WTC11 (cell line): Measurements from ENCODE around the gene RRAGD. TPM values are rescaled to one million over a fixed set of nuclear protein-coding genes. Genes with fewer than 3 reads are reported as not detected.
A peak's percentile ranks its signal among the peaks of the same experiment; 100 is the strongest.

Source experiments
- ATAC-seq: fragments of 200-7000 bp; cut with Tn5 transposase; 2 replicates; pipeline ENCODE4 v1.10.0; 2021; ENCODE audit warnings: mild to moderate bottlenecking, moderate library complexity
- CTCF ChIA-PET: fragments of 300-600 bp; sonication (Branson Sonifier 250); formaldehyde crosslinking; loops from one replicate; lab custom pipeline; 2021; ENCODE audit warnings: antibody characterized with exemption; lab: Charles Lee
- POLR2A ChIA-PET: fragments of 350-600 bp; sonication (Branson Sonifier 250); formaldehyde crosslinking; loops from one replicate; lab custom pipeline; 2021; ENCODE audit warnings: antibody characterized with exemption; lab: Charles Lee
- DNase-seq: peaks from one replicate; pipeline ENCODE4 v3.0.0; 2021; ENCODE audit warnings: low spot score
- H3K27ac Mint-ChIP-seq: 2 replicates; pipeline ENCODE4 v1.8.0; 2021; ENCODE audit warnings: mixed read lengths
- H3K27me3 Mint-ChIP-seq: 2 replicates; pipeline ENCODE4 v1.8.0; 2021; ENCODE audit warnings: low read depth, mild to moderate bottlenecking, moderate library complexity, mixed read lengths
- H3K36me3 Mint-ChIP-seq: 2 replicates; pipeline ENCODE4 v1.8.0; 2021; ENCODE audit warnings: mixed read lengths
- H3K4me1 Mint-ChIP-seq: 2 replicates; pipeline ENCODE4 v1.8.0; 2022; ENCODE audit warnings: mixed read lengths
- H3K4me3 Mint-ChIP-seq: 2 replicates; pipeline ENCODE4 v1.8.0; 2021; ENCODE audit warnings: mild to moderate bottlenecking, moderate library complexity, mixed read lengths
- H3K9me3 Mint-ChIP-seq: 2 replicates; pipeline ENCODE4 v1.8.0; 2021; ENCODE audit warnings: mixed read lengths
- CREM ChIP-seq: sonication (generic); formaldehyde crosslinking; IDR thresholded peaks from 2 replicates; pipeline ENCODE4 v1.8.1; 2022; ENCODE audit warnings: mild to moderate bottlenecking, missing genetic modification reagents, moderate library complexity
- EMX1 ChIP-seq: fragments of 250-450 bp; sonication (Bioruptor Pico); IDR thresholded peaks from 2 replicates; pipeline ENCODE4 v1.8.0; 2021; ENCODE audit warnings: mild to moderate bottlenecking
- ETV6 ChIP-seq: sonication (generic); formaldehyde crosslinking; IDR thresholded peaks from 2 replicates; pipeline ENCODE4 v1.8.1; 2022; ENCODE audit warnings: mild to moderate bottlenecking, missing genetic modification reagents
- IRF2 ChIP-seq: sonication (generic); formaldehyde crosslinking; IDR thresholded peaks from 2 replicates; pipeline ENCODE4 v1.8.0; 2022; ENCODE audit warnings: low read depth, missing genetic modification reagents, borderline replicate concordance
- JAZF1 ChIP-seq: fragments of 250-450 bp; sonication (Bioruptor Pico); IDR thresholded peaks from 2 replicates; pipeline ENCODE4 v1.9.0; 2021; ENCODE audit warnings: moderate library complexity, mild to moderate bottlenecking, inconsistent platforms
- NR2C2 ChIP-seq: sonication (generic); formaldehyde crosslinking; IDR thresholded peaks from 2 replicates; pipeline ENCODE4 v1.8.0; 2022; ENCODE audit warnings: mild to moderate bottlenecking, missing genetic modification reagents
- RELA ChIP-seq: sonication (generic); formaldehyde crosslinking; IDR thresholded peaks from 2 replicates; pipeline ENCODE4 v1.8.1; 2022; ENCODE audit warnings: missing genetic modification reagents, mild to moderate bottlenecking, borderline replicate concordance
- SMAD3 ChIP-seq: sonication (generic); formaldehyde crosslinking; IDR thresholded peaks from 2 replicates; pipeline ENCODE4 v1.8.0; 2022; ENCODE audit warnings: missing genetic modification reagents, mild to moderate bottlenecking, borderline replicate concordance
- SMAD4 ChIP-seq: sonication (generic); formaldehyde crosslinking; IDR thresholded peaks from 2 replicates; pipeline ENCODE4 v1.8.0; 2022; ENCODE audit warnings: mild to moderate bottlenecking, missing genetic modification reagents
- TCF7 ChIP-seq: sonication (generic); formaldehyde crosslinking; IDR thresholded peaks from 2 replicates; pipeline ENCODE4 v1.8.0; 2022; ENCODE audit warnings: mild to moderate bottlenecking, low read depth, missing genetic modification reagents, moderate library complexity
- TP53 ChIP-seq: sonication (generic); formaldehyde crosslinking; IDR thresholded peaks from 2 replicates; pipeline ENCODE4 v1.8.1; 2023; ENCODE audit warnings: mild to moderate bottlenecking, missing genetic modification reagents
- ZNF423 ChIP-seq: fragments of 250-450 bp; sonication (Bioruptor Pico); IDR thresholded peaks from 2 replicates; pipeline ENCODE4 v2.1.2; 2022; ENCODE audit warnings: mild to moderate bottlenecking, moderate library complexity
- ZNF671 ChIP-seq: fragments of 250-450 bp; sonication (Bioruptor Pico); IDR thresholded peaks from 2 replicates; pipeline ENCODE4 v1.8.0; 2021; ENCODE audit warnings: mild to moderate bottlenecking
- total RNA-seq: library from RNA; stranded (reverse); gene quantifications from 3 replicates; pipeline ENCODE4 v1.2.3, GENCODE V29; 2021
- TF ChIP-seq, protein P1 (sequence below): sonication (generic); formaldehyde crosslinking; IDR thresholded peaks from 2 replicates; pipeline ENCODE4 v1.8.0; 2022; ENCODE audit warnings: missing genetic modification reagents
- TF ChIP-seq, protein P2 (sequence below): sonication (generic); formaldehyde crosslinking; IDR thresholded peaks from 2 replicates; pipeline ENCODE4 v1.8.1; 2023; ENCODE audit warnings: mild to moderate bottlenecking, moderate library complexity, missing genetic modification reagents
- TF ChIP-seq, protein P3 (sequence below): fragments of 250-450 bp; sonication (Bioruptor Pico); IDR thresholded peaks from 2 replicates; pipeline ENCODE4 v1.9.0; 2021; ENCODE audit warnings: mild to moderate bottlenecking
- TF ChIP-seq, protein P4 (sequence below): sonication (generic); formaldehyde crosslinking; conservative IDR thresholded peaks from 2 replicates; pipeline ENCODE4 v1.8.1; 2022; ENCODE audit warnings: mild to moderate bottlenecking, missing genetic modification reagents
- TF ChIP-seq, protein P5 (sequence below): fragments of 200-600 bp; IDR thresholded peaks from 2 replicates; pipeline ENCODE4 v1.8.0; 2022; ENCODE audit warnings: antibody characterized with exemption
- TF ChIP-seq, protein P6 (sequence below): fragments of 250-450 bp; sonication (Bioruptor Pico); IDR thresholded peaks from 2 replicates; pipeline ENCODE4 v1.9.0; 2021; ENCODE audit warnings: mild to moderate bottlenecking, borderline replicate concordance

The RRAGD gene
- total RNA-seq, 1 experiment from 2014 or later, result 25.4 TPM

DNA sequence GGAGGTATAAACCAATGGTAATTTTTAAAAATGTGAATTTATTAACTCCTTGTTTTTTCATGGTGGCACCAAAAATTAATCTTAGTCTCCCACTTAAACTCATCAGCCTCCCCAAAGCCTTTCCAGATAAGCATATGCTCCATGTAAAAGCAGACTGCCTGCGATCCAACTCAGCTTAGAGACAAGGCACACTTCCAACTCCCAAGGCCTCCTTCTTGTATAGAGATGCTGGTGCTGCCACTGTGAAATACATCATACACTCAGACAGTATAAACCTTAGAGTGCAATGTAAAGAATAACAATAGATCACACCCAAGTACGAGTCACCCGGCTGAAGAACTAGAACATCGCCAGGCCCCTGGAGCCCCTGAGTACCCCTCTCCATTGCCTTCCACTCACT is 22.9 kb upstream of the RRAGD start (continued):
- TF ChIP-seq CREM, result no peak
- TF ChIP-seq, protein P1, sequence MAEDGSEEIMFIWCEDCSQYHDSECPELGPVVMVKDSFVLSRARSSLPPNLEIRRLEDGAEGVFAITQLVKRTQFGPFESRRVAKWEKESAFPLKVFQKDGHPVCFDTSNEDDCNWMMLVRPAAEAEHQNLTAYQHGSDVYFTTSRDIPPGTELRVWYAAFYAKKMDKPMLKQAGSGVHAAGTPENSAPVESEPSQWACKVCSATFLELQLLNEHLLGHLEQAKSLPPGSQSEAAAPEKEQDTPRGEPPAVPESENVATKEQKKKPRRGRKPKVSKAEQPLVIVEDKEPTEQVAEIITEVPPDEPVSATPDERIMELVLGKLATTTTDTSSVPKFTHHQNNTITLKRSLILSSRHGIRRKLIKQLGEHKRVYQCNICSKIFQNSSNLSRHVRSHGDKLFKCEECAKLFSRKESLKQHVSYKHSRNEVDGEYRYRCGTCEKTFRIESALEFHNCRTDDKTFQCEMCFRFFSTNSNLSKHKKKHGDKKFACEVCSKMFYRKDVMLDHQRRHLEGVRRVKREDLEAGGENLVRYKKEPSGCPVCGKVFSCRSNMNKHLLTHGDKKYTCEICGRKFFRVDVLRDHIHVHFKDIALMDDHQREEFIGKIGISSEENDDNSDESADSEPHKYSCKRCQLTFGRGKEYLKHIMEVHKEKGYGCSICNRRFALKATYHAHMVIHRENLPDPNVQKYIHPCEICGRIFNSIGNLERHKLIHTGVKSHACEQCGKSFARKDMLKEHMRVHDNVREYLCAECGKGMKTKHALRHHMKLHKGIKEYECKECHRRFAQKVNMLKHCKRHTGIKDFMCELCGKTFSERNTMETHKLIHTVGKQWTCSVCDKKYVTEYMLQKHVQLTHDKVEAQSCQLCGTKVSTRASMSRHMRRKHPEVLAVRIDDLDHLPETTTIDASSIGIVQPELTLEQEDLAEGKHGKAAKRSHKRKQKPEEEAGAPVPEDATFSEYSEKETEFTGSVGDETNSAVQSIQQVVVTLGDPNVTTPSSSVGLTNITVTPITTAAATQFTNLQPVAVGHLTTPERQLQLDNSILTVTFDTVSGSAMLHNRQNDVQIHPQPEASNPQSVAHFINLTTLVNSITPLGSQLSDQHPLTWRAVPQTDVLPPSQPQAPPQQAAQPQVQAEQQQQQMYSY (CRISPR knock-in tag), result no peak
- no peak for TF ChIP-seq ZNF671 (CRISPR knock-in tag)
- TF ChIP-seq, protein P2, sequence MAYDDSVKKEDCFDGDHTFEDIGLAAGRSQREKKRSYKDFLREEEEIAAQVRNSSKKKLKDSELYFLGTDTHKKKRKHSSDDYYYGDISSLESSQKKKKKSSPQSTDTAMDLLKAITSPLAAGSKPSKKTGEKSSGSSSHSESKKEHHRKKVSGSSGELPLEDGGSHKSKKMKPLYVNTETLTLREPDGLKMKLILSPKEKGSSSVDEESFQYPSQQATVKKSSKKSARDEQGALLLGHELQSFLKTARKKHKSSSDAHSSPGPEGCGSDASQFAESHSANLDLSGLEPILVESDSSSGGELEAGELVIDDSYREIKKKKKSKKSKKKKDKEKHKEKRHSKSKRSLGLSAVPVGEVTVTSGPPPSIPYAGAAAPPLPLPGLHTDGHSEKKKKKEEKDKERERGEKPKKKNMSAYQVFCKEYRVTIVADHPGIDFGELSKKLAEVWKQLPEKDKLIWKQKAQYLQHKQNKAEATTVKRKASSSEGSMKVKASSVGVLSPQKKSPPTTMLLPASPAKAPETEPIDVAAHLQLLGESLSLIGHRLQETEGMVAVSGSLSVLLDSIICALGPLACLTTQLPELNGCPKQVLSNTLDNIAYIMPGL (CRISPR knock-in tag), result no peak
- no peak for TF ChIP-seq RELA (CRISPR knock-in tag)
- TF ChIP-seq, protein P3, sequence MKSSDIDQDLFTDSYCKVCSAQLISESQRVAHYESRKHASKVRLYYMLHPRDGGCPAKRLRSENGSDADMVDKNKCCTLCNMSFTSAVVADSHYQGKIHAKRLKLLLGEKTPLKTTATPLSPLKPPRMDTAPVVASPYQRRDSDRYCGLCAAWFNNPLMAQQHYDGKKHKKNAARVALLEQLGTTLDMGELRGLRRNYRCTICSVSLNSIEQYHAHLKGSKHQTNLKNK (CRISPR knock-in tag), result no peak
- no peak for TF ChIP-seq SMAD4 (CRISPR knock-in tag)

DNA sequence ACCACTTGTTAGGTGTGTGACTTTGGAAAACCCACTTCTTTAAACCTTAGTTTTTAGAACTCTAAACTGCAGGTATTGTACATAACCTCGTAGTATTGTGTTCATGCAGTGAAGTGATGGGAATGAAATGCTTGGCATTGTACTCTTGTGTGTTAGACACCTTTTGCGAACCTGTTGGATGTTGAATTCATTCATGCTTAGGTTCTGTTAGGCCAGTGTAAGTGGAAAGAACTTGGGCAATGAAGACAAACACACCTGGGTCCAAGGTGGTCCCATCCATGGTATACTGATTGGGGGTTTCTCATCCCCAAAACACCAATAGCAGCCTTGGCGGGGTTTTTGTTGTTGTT is 22.1 kb upstream of the RRAGD start:
- Mint-ChIP-seq H3K4me3 (peak overlapping the region; percentile 83), H3K4me1 (peaks cover 33% of the 10 kb centered on the region), H3K27me3 (peaks cover 54% of the 10 kb centered on the region), H3K36me3 (no peaks in the 10 kb centered on the region), H3K27ac (no peak overlapping the region), H3K9me3 (no peaks in the 10 kb centered on the region)
- no peak for ATAC-seq
- no peak for DNase-seq
- ChIA-PET CTCF (interaction anchor here (0.7 to 1.7 kb wide), 5 partner anchors 62 to 177 kb away, joined by 3 to 11 read pairs (median 5); no protein-coding TSS in a partner anchor), POLR2A (no interaction called here)
- TF ChIP-seq JAZF1 (no peak), IRF2 (no peak), ETV6 (CRISPR knock-in tag) (no peak), ZNF671 (CRISPR knock-in tag) (no peak), TP53 (CRISPR knock-in tag) (no peak), SMAD3 (CRISPR knock-in tag) (no peak), NR2C2 (CRISPR knock-in tag) (no peak), TCF7 (no peak), ZNF423 (CRISPR knock-in tag) (no peak), EMX1 (CRISPR knock-in tag) (no peak)
- TF ChIP-seq, protein P1 (CRISPR knock-in tag), result no peak
- TF ChIP-seq, protein P2 (CRISPR knock-in tag), result no peak
- TF ChIP-seq, protein P4, sequence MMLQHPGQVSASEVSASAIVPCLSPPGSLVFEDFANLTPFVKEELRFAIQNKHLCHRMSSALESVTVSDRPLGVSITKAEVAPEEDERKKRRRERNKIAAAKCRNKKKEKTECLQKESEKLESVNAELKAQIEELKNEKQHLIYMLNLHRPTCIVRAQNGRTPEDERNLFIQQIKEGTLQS (CRISPR knock-in tag), result no peak
- TF ChIP-seq, protein P5, sequence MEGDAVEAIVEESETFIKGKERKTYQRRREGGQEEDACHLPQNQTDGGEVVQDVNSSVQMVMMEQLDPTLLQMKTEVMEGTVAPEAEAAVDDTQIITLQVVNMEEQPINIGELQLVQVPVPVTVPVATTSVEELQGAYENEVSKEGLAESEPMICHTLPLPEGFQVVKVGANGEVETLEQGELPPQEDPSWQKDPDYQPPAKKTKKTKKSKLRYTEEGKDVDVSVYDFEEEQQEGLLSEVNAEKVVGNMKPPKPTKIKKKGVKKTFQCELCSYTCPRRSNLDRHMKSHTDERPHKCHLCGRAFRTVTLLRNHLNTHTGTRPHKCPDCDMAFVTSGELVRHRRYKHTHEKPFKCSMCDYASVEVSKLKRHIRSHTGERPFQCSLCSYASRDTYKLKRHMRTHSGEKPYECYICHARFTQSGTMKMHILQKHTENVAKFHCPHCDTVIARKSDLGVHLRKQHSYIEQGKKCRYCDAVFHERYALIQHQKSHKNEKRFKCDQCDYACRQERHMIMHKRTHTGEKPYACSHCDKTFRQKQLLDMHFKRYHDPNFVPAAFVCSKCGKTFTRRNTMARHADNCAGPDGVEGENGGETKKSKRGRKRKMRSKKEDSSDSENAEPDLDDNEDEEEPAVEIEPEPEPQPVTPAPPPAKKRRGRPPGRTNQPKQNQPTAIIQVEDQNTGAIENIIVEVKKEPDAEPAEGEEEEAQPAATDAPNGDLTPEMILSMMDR, result no peak
- TF ChIP-seq, protein P6, sequence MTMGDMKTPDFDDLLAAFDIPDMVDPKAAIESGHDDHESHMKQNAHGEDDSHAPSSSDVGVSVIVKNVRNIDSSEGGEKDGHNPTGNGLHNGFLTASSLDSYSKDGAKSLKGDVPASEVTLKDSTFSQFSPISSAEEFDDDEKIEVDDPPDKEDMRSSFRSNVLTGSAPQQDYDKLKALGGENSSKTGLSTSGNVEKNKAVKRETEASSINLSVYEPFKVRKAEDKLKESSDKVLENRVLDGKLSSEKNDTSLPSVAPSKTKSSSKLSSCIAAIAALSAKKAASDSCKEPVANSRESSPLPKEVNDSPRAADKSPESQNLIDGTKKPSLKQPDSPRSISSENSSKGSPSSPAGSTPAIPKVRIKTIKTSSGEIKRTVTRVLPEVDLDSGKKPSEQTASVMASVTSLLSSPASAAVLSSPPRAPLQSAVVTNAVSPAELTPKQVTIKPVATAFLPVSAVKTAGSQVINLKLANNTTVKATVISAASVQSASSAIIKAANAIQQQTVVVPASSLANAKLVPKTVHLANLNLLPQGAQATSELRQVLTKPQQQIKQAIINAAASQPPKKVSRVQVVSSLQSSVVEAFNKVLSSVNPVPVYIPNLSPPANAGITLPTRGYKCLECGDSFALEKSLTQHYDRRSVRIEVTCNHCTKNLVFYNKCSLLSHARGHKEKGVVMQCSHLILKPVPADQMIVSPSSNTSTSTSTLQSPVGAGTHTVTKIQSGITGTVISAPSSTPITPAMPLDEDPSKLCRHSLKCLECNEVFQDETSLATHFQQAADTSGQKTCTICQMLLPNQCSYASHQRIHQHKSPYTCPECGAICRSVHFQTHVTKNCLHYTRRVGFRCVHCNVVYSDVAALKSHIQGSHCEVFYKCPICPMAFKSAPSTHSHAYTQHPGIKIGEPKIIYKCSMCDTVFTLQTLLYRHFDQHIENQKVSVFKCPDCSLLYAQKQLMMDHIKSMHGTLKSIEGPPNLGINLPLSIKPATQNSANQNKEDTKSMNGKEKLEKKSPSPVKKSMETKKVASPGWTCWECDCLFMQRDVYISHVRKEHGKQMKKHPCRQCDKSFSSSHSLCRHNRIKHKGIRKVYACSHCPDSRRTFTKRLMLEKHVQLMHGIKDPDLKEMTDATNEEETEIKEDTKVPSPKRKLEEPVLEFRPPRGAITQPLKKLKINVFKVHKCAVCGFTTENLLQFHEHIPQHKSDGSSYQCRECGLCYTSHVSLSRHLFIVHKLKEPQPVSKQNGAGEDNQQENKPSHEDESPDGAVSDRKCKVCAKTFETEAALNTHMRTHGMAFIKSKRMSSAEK (CRISPR knock-in tag), result no peak
